Activated gamma-delta T cell (primary cell): ENCODE data around the gene HOXA13.

Source experiments
- DNase-seq: peaks from one replicate; lab custom pipeline; 2025; lab: John Stamatoyannopoulos, UW

Gene HOXA13

GRCh38 chr7:27237735-27238334 is 37.9 kb upstream of the HOXA13 start:
- DNase-seq = no peak

GRCh38 chr7:27235387-27236311 is 35.8 kb upstream of the HOXA13 start:
- DNase-seq = no peak

GRCh38 chr7:27229448-27229847 is 29.6 kb upstream of the HOXA13 start:
- DNase-seq = no peak

GRCh38 chr7:27224983-27225934 is 25.4 kb upstream of the HOXA13 start:
- no peak for DNase-seq

DNA sequence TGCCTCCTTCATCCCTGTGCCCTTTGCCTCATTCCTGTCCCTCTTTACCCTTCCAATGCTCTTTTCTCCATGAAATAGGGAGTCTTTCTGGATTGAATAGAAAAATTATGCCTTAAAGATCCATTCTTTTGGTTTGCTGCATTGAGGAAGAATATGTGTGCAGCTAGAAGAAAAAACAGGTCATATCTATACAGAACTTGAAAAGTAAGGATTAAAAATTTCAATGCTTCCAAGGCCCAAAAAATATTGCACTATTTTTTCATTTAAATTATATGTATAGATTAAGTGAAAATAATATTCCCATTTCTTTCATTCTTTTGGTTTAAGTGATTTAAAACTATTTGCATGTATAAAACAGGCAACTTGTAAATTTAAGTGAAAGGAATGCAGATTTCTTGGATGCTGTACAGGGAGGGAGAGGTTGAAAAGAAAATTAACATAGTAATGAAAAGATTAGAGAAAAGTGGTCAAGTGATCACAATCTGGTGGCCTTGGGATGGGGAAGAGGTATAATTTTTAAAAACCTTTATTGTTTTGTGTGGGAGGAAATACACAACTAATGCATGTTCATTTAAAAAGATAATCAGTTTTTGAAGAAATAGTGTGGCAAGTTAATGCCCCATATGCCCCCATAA is 24.2 kb upstream of the HOXA13 start:
- DNase-seq = no peak

GRCh38 chr7:27221201-27221797 is 21.4 kb upstream of the HOXA13 start:
- no peak for DNase-seq

DNA sequence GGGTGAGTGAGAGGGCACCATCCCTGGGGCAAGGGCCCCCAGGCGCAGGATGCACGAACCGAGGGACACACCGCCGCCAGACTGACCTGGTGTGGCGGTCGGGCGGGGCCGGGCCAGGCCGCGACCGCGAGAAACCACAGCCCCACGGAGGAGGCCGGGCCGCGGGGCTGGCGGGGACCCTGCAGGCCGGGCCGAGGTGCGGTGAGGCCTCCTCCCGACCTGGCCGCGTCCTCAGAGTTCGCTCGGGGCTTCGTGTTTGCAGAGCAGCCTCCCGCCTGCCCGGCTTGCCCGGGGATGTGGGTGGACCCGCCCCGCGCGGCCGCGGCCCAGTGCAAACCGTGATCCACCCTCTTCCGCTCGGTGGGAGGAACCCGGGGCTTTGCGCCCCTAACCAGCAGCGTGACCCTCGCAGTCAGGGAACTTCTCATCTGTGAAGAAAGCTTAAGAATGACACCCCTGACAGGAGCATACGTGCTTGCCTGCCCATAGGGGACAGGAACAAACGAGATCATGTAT is 20.6 kb upstream of the HOXA13 start:
- no peak for DNase-seq

GRCh38 chr7:27219821-27220220 is 19.9 kb upstream of the HOXA13 start:
- no peak for DNase-seq

- DNase-seq = no peak
Observed at GRCh38 chr7:27217951-27218350, 18.1 kb upstream of the HOXA13 start.

GRCh38 chr7:27215356-27215755 is 15.5 kb upstream of the HOXA13 start:
- DNase-seq = no peak

GRCh38 chr7:27214239-27214950 is 14.5 kb upstream of the HOXA13 start:
- DNase-seq = no peak

DNA sequence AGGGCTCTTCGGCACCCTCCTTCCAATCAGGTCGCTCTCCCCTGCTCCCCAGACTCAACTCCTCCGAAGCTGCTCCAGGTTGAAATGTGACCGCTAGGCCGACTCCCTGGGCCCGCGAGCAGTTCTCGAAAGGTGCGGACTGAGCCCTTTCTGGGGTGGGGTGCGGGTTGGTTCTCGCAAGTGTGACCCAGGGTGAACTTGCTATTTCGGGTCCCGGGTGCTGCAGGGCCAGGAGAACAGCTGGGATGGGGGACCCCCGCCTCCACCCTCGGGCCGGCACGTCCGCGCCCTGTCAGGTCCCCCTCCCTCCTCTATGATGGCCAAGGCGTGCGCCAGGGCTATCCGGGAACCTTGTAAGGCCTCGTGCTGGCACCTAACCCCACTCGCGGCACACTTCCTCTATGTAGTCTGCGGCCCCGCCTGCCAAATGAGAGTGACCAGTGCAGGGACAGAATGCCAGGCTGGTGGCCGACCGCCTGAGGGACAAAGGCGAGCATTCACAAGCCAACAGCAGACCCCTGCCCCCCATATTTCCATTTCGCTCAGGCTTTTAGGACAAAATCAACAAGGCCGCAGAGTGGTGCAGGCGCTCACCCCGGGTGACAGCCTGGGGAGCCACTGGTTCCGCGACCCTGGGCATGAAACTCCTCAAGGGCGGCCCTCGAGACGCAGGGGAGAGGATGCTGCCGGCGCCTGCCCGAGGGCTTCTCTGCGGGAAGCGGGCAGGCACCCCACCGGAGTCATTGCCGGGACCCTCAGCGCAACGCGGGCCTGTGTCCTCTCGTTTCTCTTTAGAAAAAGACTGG is 13.7 kb upstream of the HOXA13 start:
- DNase-seq = no peak

GRCh38 chr7:27212497-27213432 is 12.9 kb upstream of the HOXA13 start:
- DNase-seq = no peak

DNA sequence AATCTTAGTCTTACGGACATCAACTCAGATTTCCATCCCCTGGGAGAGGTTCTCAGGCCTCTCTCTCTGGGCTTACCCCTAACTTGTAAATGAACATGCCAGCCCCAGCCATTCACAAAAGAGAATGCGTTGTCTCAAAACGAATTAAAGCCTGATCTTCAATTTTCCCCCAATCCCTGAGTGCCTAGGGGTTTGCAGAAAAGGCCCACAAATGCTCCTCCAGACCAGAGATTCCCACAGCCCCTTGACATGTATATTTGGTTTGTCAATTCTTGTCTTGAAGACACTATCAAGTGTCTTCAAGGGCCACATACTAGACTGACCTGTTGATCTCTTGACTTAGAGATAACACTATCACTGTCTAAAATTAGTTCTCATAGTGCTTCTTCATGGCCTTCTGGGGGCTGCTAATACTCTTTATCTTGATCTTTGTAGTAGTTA is 11.9 kb upstream of the HOXA13 start:
- no peak for DNase-seq

DNA sequence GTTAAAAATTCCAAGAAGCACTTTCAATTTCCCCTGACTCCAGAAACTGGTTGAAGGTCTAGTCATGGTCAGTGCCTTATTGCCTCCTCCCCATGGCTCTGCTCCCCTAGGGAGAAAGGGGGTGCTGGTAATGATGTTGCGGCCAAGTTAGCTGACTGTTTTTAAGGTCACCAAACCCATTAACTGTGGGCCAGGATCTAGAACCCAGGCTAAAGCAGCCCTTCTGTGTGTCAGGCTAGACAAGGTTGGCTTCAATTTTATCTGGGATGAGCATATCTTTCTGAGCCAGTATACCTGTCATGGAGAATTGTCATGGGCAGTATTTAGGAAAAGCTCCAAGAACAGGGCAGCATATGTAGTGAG is 11.2 kb upstream of the HOXA13 start:
- DNase-seq = no peak

DNA sequence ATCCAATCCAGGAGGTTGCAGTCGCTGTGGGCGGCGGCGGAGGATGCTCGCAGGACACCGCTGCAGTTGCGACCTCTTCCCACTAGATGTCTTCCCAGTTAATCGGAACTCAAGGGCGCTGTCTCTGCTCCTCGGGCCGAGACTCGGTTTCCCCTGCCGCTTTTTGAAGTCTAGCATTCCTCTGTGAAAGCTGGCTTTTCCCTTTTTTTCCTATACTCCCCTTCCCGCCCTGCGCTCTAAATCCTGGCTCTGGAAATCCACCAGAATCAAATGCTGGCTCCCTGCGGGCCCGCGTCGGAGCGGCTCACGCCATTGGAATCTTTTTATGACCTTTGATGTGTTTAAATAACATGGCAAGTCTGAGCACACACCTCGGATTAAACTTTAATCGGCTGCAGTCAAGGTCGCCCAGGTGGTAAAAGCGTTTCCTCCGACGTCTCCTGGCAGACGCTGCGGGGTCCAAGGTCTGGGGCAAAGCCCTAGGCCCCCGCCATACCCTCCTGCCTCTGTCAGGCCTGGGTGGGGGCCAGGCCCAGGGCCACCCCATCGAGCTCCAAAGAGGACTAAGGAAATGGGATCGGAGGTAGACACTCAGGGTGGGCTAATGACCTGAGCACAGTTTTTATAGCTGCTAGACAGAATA is 10.7 kb upstream of the HOXA13 start:
- no peak for DNase-seq

DNA sequence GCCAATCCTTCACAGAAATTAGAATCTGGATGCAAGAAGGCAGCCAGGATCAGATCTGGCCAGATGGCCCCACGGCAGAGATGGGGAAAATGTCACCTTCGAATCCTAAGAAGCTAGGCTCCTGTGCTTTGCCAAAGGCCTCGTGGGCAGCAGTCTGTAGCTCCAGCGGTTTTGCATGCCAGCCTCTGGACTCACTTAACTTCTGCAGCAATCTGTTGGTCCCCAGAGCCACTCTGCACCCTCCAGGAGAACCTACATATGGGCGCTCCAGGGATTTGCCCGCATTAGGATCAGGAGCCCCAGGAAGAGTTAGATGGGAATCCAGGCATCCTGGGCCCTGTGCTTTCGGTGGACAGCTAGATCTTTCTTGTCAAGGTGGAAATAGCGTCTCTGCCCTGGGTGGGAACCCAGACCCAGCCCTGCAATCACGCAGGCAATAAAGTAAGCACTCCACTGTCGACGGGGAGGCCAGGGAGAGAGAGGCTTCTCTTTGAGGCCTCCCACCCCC is 10.1 kb upstream of the HOXA13 start:
- no peak for DNase-seq

DNA sequence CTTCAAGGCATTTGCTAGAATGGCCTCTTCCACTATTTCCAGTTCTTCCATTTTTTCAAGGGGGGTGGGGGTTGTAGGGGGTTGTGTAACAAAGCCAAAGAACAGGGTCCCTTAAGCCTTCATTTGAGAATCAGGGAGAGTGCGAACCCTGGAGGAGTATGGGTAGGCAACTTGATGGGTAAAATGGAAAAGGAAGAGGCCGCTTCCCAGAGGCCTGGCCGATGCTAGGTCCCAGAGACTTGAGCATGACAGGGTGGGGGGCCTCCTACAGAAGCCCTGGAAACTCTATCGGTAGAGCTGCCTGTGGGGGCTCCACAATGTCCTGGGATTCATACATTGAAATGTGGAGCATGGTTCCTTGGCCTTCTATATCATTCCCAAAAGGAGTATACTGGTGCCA is 9.1 kb upstream of the HOXA13 start:
- no peak for DNase-seq
